ENCODE results near the gene PKMYT1. TPM values are rescaled to one million over a fixed set of nuclear protein-coding genes. Genes with fewer than 3 reads are reported as not detected.

PKMYT1 gene
- total RNA-seq, 4 donors from 2014 or later: 0.60 to 1.6 (median 1.1) TPM

DNA sequence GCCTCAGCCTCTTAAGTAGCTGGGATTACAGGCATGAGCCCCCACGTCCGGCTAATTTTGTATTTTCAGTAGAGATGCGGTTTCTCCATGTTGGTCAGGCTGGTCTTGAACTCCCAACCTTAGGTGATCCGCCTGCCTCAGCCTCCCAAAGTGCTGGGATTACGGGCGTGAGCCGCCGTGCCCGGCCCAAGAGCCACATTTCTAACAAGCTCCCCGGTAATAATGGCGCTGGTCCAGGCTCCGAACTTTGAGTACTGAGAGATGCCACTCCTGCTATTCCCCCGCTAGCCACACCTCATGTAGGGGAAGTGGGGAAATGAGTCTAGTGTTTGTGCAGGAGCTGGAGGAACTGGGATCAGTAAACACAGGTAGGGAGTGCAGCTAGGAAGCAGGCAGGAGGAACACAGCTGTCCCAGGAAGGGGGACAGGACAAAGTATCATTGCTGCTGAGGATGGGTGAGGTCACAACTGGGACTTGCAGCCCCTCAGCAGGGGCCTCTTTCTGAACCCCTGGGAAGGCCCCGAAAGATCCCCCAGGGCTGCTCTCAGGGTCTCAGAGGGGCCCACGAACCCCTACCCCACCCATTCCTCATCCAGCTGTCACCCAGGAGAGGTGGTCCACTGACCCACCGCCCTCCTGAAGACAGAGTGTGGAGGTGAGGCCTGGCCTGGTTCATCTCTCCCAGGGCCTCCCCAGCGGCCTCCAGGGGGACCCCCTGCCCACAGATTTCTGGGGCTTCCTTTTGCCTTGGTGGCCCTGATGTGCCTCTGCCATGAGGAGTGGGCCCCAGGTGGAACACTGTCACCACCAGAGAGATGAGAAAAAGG, 19.8 kb downstream of the PKMYT1 start:
- peaks cover 2 to 99% of the 10 kb centered on the region in 2 donors for H3K27me3 ChIP-seq
- WGBS, 2 donors: 74 to 83% methylated on average over 14 to 16 of the region's 17 CpGs
- no peak overlapping the region for H3K27ac ChIP-seq

DNA sequence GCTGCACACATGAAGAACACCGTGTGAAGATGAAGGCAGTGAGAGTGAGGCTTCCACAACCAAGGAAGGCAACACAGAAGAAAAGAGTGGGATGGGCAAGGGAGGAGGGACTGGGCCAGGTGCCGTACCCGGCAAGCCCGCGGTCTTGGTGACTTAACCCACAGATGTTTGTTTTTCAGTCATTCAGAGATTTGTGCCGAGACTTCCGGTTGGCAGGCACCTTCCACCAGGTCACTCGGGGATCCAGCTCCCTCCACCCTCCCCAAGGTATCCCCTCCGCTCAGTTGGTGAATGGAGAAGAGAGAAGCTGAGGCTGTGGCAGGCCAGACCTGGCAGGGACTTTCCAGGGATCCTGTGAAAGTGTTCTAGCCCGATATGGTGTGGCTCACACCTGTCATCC, 21.0 kb downstream of the PKMYT1 start:
- peaks cover 2 to 99% of the 10 kb centered on the region in 2 donors for H3K27me3 ChIP-seq
- DNase-seq (ENCODE audit: low spot score in 2 of 2): no peak
- H3K4me1 ChIP-seq: peaks cover 0 to 29% (median 11%) of the 10 kb centered on the region in 4 donors

More for the DNA sequence above, 19.8 kb downstream of the PKMYT1 start:
- Histone ChIP-seq H3K4me1 (peaks cover 0 to 40% (median 22%) of the 10 kb centered on the region in 4 donors), H3K36me3 (no peaks in the 10 kb centered on the region), H3K9me3 (no peaks in the 10 kb centered on the region), H3K4me3 (no peak overlapping the region)
- TF ChIP-seq POLR2A (IDR thresholded peaks at IDR 0.05) (no peak), EP300 (IDR thresholded peaks at IDR 0.05) (no peak)
- TF ChIP-seq, protein P1, sequence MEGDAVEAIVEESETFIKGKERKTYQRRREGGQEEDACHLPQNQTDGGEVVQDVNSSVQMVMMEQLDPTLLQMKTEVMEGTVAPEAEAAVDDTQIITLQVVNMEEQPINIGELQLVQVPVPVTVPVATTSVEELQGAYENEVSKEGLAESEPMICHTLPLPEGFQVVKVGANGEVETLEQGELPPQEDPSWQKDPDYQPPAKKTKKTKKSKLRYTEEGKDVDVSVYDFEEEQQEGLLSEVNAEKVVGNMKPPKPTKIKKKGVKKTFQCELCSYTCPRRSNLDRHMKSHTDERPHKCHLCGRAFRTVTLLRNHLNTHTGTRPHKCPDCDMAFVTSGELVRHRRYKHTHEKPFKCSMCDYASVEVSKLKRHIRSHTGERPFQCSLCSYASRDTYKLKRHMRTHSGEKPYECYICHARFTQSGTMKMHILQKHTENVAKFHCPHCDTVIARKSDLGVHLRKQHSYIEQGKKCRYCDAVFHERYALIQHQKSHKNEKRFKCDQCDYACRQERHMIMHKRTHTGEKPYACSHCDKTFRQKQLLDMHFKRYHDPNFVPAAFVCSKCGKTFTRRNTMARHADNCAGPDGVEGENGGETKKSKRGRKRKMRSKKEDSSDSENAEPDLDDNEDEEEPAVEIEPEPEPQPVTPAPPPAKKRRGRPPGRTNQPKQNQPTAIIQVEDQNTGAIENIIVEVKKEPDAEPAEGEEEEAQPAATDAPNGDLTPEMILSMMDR (IDR thresholded peaks at IDR 0.05): no peak
- DNase-seq (ENCODE audit: low spot score in 2 of 2): no peak

DNA sequence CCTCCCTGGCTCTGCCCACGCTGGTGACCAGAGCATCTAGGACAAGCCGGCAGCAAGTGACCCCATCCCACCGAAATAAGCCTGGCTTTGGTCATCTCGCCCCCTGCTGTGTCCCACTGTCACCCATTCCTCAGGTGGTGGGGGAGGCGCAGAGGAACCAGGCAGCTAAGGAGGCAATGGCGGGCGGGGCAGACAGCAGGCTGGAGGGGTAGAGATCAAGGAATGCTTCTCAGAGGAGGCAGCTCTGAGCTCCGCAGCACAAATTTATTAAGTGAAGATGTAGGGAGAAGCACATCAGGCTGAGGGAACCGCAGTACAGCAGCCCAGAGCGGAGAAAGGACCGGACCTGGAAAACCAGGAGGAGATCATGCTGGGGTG, 23.7 kb downstream of the PKMYT1 start:
- Histone ChIP-seq H3K27ac (no peak overlapping the region), H3K4me3 (no peak overlapping the region), H3K36me3 (no peaks in the 10 kb centered on the region), H3K9me3 (no peaks in the 10 kb centered on the region), H3K27me3 (peaks cover 0 to 76% of the 10 kb centered on the region in 2 donors), H3K4me1 (peaks cover 0 to 2% (median 0%) of the 10 kb centered on the region in 4 donors)
- 79 to 80% methylated on average over 11 of the region's 11 CpGs for WGBS, 2 donors
- DNase-seq (ENCODE audit: low spot score in 2 of 2): no peak
- TF ChIP-seq EP300 (IDR thresholded peaks at IDR 0.05) (no peak), POLR2A (IDR thresholded peaks at IDR 0.05) (no peak)
- TF ChIP-seq, protein P1 (IDR thresholded peaks at IDR 0.05): no peak

More for the DNA sequence above, 21.0 kb downstream of the PKMYT1 start:
- H3K9me3 ChIP-seq: no peaks in the 10 kb centered on the region
- H3K36me3 ChIP-seq: no peaks in the 10 kb centered on the region
- WGBS, 2 donors: 55 to 73% methylated on average over 10 of the region's 10 CpGs
- H3K4me3 ChIP-seq: no peak overlapping the region
- TF ChIP-seq, protein P1 (IDR thresholded peaks at IDR 0.05): no peak
- TF ChIP-seq EP300 (IDR thresholded peaks at IDR 0.05) (no peak), POLR2A (IDR thresholded peaks at IDR 0.05) (no peak)
- H3K27ac ChIP-seq: no peak overlapping the region

- no peak for TF ChIP-seq EP300 (IDR thresholded peaks at IDR 0.05)
- TF ChIP-seq, protein P1 (IDR thresholded peaks at IDR 0.05): no peak
- TF ChIP-seq POLR2A (IDR thresholded peaks at IDR 0.05): no peak
- H3K4me1 ChIP-seq: no peaks in the 10 kb centered on the region
- DNase-seq (ENCODE audit: low spot score in 2 of 2): no peak
- no peak overlapping the region for H3K4me3 ChIP-seq
- H3K9me3 ChIP-seq: no peaks in the 10 kb centered on the region
- 23 to 39% methylated on average over 13 to 15 of the region's 21 CpGs for WGBS, 2 donors
- peaks cover 0 to 3% (median 0%) of the 10 kb centered on the region in 3 donors for H3K36me3 ChIP-seq
- peaks cover 0 to 70% of the 10 kb centered on the region in 2 donors for H3K27me3 ChIP-seq
- H3K27ac ChIP-seq: no peak overlapping the region
Observed at GRCh38 chr16:2955779-2956578, 24.3 kb downstream of the PKMYT1 start.

- H3K27me3 ChIP-seq: peaks cover 0 to 64% of the 10 kb centered on the region in 2 donors
Observed at GRCh38 chr16:2955438-2955778, 24.8 kb downstream of the PKMYT1 start.

More at GRCh38 chr16:2955438-2955778, 24.8 kb downstream of the PKMYT1 start:
- no peaks in the 10 kb centered on the region for H3K4me1 ChIP-seq
- H3K27ac ChIP-seq: no peak overlapping the region
- no peaks in the 10 kb centered on the region for H3K9me3 ChIP-seq
- DNase-seq (ENCODE audit: low spot score in 2 of 2): no peak
- TF ChIP-seq, protein P1 (IDR thresholded peaks at IDR 0.05): no peak
- H3K4me3 ChIP-seq: no peak overlapping the region
- H3K36me3 ChIP-seq: peaks cover 0 to 9% (median 0%) of the 10 kb centered on the region in 3 donors
- 10 to 40% methylated on average over 5 to 10 of the region's 10 CpGs for WGBS, 2 donors
